HG02885 (cell line): Measurements from ENCODE around the gene YIF1A.
A peak's percentile ranks its signal among the peaks of the same experiment; 100 is the strongest.
"Not testable (repeated sequence)": the region's sequence is repeated elsewhere in the genome, so short reads cannot be mapped to it uniquely, and the experiment has no call there.

Experiments
- ATAC-seq: cut with Tn5 transposase; IDR thresholded peaks from one replicate; pipeline ENCODE4 v1.9.1; 2021; ENCODE audit warnings: mild to moderate bottlenecking; ENCODE audit not compliant: unreplicated experiment, poor library complexity

The YIF1A gene

GRCh38 chr11:66312549-66313320, 23.8 kb upstream of the YIF1A start:
- peak; percentile 70 for ATAC-seq

GRCh38 chr11:66311965-66312548, 23.1 kb upstream of the YIF1A start:
- peak; percentile 76 for ATAC-seq

- no peak for ATAC-seq
Measured at GRCh38 chr11:66311470-66311964, 22.6 kb upstream of the YIF1A start.

GRCh38 chr11:66310803-66311440, 22.0 kb upstream of the YIF1A start:
- ATAC-seq: not testable (repeated sequence)

GRCh38 chr11:66310324-66310723, 21.4 kb upstream of the YIF1A start:
- ATAC-seq: no peak

GRCh38 chr11:66309475-66309874, 20.5 kb upstream of the YIF1A start:
- ATAC-seq: no peak

- ATAC-seq: no peak
Measured at GRCh38 chr11:66302656-66303055, 13.7 kb upstream of the YIF1A start.

- ATAC-seq: no peak
Measured at GRCh38 chr11:66299186-66299585, 10.2 kb upstream of the YIF1A start.

GRCh38 chr11:66297610-66298009, 8.7 kb upstream of the YIF1A start:
- ATAC-seq: no peak

- ATAC-seq: no peak
Measured at GRCh38 chr11:66294626-66295620, 6.0 kb upstream of the YIF1A start.

GRCh38 chr11:66293777-66294625, 5.1 kb upstream of the YIF1A start:
- no peak for ATAC-seq

GRCh38 chr11:66293352-66293751, 4.4 kb upstream of the YIF1A start:
- ATAC-seq: no peak

GRCh38 chr11:66292543-66293332, 3.8 kb upstream of the YIF1A start:
- ATAC-seq: no peak

GRCh38 chr11:66291706-66292542, 3.0 kb upstream of the YIF1A start, which contains the start of gene TMEM151A:
Gene TMEM151A, plus strand, starts transcription at chr11:66291894. Its CDS starts 120 bp downstream, at chr11:66292014.
- no peak for ATAC-seq

- ATAC-seq: no peak
Measured at GRCh38 chr11:66291303-66291705, 2.4 kb upstream of the YIF1A start.

GRCh38 chr11:66290330-66290621, 1.3 kb upstream of the YIF1A start:
- no peak for ATAC-seq

GRCh38 chr11:66289548-66290329, 796 bp upstream of the YIF1A start:
- ATAC-seq: peak; percentile 39
